Smooth muscle cell (in vitro differentiated cells): Measurements from ENCODE around the gene EIF2AK3. TPM values are rescaled to one million over a fixed set of nuclear protein-coding genes. Genes with fewer than 3 reads are reported as not detected.
A peak's percentile ranks its signal among the peaks of the same experiment; 100 is the strongest.

Experiments
- DNase-seq: peaks from one replicate; lab custom pipeline; 2025; ENCODE audit not compliant: unreplicated experiment; lab: John Stamatoyannopoulos, UW
- H2AFZ ChIP-seq: fragments of 200-600 bp; sonication (generic); 2 replicates; pipeline ENCODE4 v1.6.0; 2016; ENCODE audit warnings: antibody characterized with exemption, low read depth, mild to moderate bottlenecking
- H3F3A ChIP-seq: fragments of 200-600 bp; sonication (generic); 2 replicates; pipeline ENCODE4 v1.6.0; 2017; ENCODE audit warnings: antibody characterized with exemption, low read depth
- H3K27ac ChIP-seq: fragments of 200-600 bp; sonication (generic); 2 replicates; pipeline ENCODE4 v1.5.1; 2016; ENCODE audit warnings: low read depth, mild to moderate bottlenecking
- H3K27me3 ChIP-seq: fragments of 200-600 bp; sonication (generic); 2 replicates; pipeline ENCODE4 v1.6.1; 2016; ENCODE audit warnings: low read depth, mild to moderate bottlenecking
- H3K36me3 ChIP-seq: fragments of 200-600 bp; sonication (generic); 2 replicates; pipeline ENCODE4 v1.5.1; 2016; ENCODE audit warnings: low read depth
- H3K4me1 ChIP-seq: fragments of 200-600 bp; sonication (generic); 2 replicates; pipeline ENCODE4 v1.5.1; 2016; ENCODE audit warnings: low read depth
- H3K4me2 ChIP-seq: fragments of 200-600 bp; sonication (generic); 2 replicates; pipeline ENCODE4 v1.6.0; 2016; ENCODE audit warnings: mild to moderate bottlenecking
- H3K4me3 ChIP-seq: fragments of 200-600 bp; sonication (generic); 2 replicates; pipeline ENCODE4 v1.5.1; 2016; ENCODE audit warnings: mild to moderate bottlenecking
- H3K79me2 ChIP-seq: fragments of 200-600 bp; sonication (generic); 2 replicates; pipeline ENCODE4 v1.6.0; 2016; ENCODE audit warnings: low read depth, mild to moderate bottlenecking
- H3K9ac ChIP-seq: fragments of 200-600 bp; sonication (generic); 2 replicates; pipeline ENCODE4 v1.6.0; 2016; ENCODE audit warnings: low read depth
- H3K9me3 ChIP-seq: fragments of 200-600 bp; sonication (generic); replicated peaks from 2 replicates; pipeline ENCODE4 v1.5.1; 2016; ENCODE audit warnings: low read depth
- H4K20me1 ChIP-seq: fragments of 200-600 bp; sonication (generic); 2 replicates; pipeline ENCODE4 v1.6.0; 2016; ENCODE audit warnings: low read depth
- CTCF ChIP-seq: fragments of 200-600 bp; sonication (generic); IDR thresholded peaks from 2 replicates; pipeline ENCODE4 v1.5.1; 2017; ENCODE audit warnings: borderline replicate concordance, mild to moderate bottlenecking, antibody characterized with exemption; ENCODE audit not compliant: insufficient read depth, poor library complexity, severe bottlenecking
- WGBS: methylation state at CpG from one replicate; pipeline ENCODE4 v1.1.7; 2016; ENCODE audit warnings: low lambda C conversion rate; 5-methylcytosine and 5-hydroxymethylcytosine counted together
- polyA plus RNA-seq: library from polyadenylated mRNA; unstranded; fragments of >200 nt; fragmentation: Nextera tagmentation; extraction: Ambion mirVana; gene quantifications from 2 replicates; pipeline ENCODE4 v1.2.1, GENCODE V29; 2016
- total RNA-seq: library from RNA; depleted of rRNA; stranded (reverse); fragments of >200 nt; gene quantifications from 2 replicates; pipeline ENCODE4 v1.2.3, GENCODE V29; 2014

Gene EIF2AK3
- total and polyA plus RNA-seq, 2 experiments from 2014 or later, result 16.2 to 53.4 TPM

- H3K4me3 ChIP-seq, result no peak overlapping the region
- H3K27me3 ChIP-seq, result no peaks in the 10 kb centered on the region
- H2AFZ ChIP-seq, result no peak overlapping the region
- no peak overlapping the region for H3K9ac ChIP-seq
- H3K9me3 ChIP-seq, result no peaks in the 10 kb centered on the region
- no peak for DNase-seq
- no peaks in the 10 kb centered on the region for H3F3A ChIP-seq
- H4K20me1 ChIP-seq, result no peaks in the 10 kb centered on the region
- H3K36me3 ChIP-seq, result no peaks in the 10 kb centered on the region
- no peaks in the 10 kb centered on the region for H3K79me2 ChIP-seq
- H3K4me1 ChIP-seq, result no peaks in the 10 kb centered on the region
- no peak overlapping the region for H3K27ac ChIP-seq
- 93% methylated on average over 6 of the region's 6 CpGs for WGBS
- H3K4me2 ChIP-seq, result no peak overlapping the region
- no peak for TF ChIP-seq CTCF
Measured at GRCh38 chr2:88542668-88543067, 84.6 kb downstream of the EIF2AK3 start.

GRCh38 chr2:88540346-88540745, 86.9 kb downstream of the EIF2AK3 start:
- no peaks in the 10 kb centered on the region for H3K79me2 ChIP-seq
- H2AFZ ChIP-seq, result no peak overlapping the region
- no peak overlapping the region for H3K4me3 ChIP-seq
- no peaks in the 10 kb centered on the region for H3K27me3 ChIP-seq
- no peak overlapping the region for H3K9ac ChIP-seq
- H4K20me1 ChIP-seq, result no peaks in the 10 kb centered on the region
- no peaks in the 10 kb centered on the region for H3K9me3 ChIP-seq
- H3K4me1 ChIP-seq, result no peaks in the 10 kb centered on the region
- no peak for TF ChIP-seq CTCF
- 90% methylated on average over 2 of the region's 2 CpGs for WGBS
- H3K27ac ChIP-seq, result no peak overlapping the region
- H3K4me2 ChIP-seq, result no peak overlapping the region
- no peak for DNase-seq
- no peaks in the 10 kb centered on the region for H3F3A ChIP-seq
- H3K36me3 ChIP-seq, result no peaks in the 10 kb centered on the region

- no peaks in the 10 kb centered on the region for H3F3A ChIP-seq
- no peaks in the 10 kb centered on the region for H3K27me3 ChIP-seq
- H3K4me3 ChIP-seq, result no peak overlapping the region
- peak overlapping the region; percentile 26 for H2AFZ ChIP-seq
- no peaks in the 10 kb centered on the region for H3K9me3 ChIP-seq
- 91% methylated on average over 11 of the region's 11 CpGs for WGBS
- no peaks in the 10 kb centered on the region for H3K79me2 ChIP-seq
- no peaks in the 10 kb centered on the region for H3K4me1 ChIP-seq
- H3K9ac ChIP-seq, result no peak overlapping the region
- no peak overlapping the region for H3K4me2 ChIP-seq
- H3K36me3 ChIP-seq, result no peaks in the 10 kb centered on the region
- no peak for TF ChIP-seq CTCF
- no peak overlapping the region for H3K27ac ChIP-seq
- DNase-seq, result no peak
- H4K20me1 ChIP-seq, result no peaks in the 10 kb centered on the region
Measured at GRCh38 chr2:88538362-88538917, 88.8 kb downstream of the EIF2AK3 start.

GRCh38 chr2:88537640-88538039, 89.6 kb downstream of the EIF2AK3 start:
- Histone ChIP-seq H3K9me3 (no peaks in the 10 kb centered on the region), H3K27ac (no peak overlapping the region), H3K4me2 (no peak overlapping the region), H3K27me3 (no peaks in the 10 kb centered on the region), H3F3A (no peaks in the 10 kb centered on the region), H3K79me2 (no peaks in the 10 kb centered on the region), H4K20me1 (no peaks in the 10 kb centered on the region), H3K4me3 (no peak overlapping the region), H2AFZ (no peak overlapping the region), H3K36me3 (no peaks in the 10 kb centered on the region), H3K9ac (no peak overlapping the region), H3K4me1 (no peaks in the 10 kb centered on the region)
- DNase-seq, result no peak
- 73% methylated on average over 6 of the region's 6 CpGs for WGBS
- no peak for TF ChIP-seq CTCF
